GM12878 (cell line): ENCODE measurements around the gene MEN1. TPM values are rescaled to one million over a fixed set of nuclear protein-coding genes. Genes with fewer than 3 reads are reported as not detected.
A peak's percentile ranks its signal among the peaks of the same experiment; 100 is the strongest.

ENCODE experiments used
- BACH1 ChIP-seq: fragments of 450-650 bp; IDR thresholded peaks from 2 replicates; pipeline ENCODE4 v1.6.1; 2017; ENCODE audit warnings: mild to moderate bottlenecking, borderline replicate concordance
- CBFB ChIP-seq: IDR thresholded peaks from 2 replicates; pipeline ENCODE4 v1.6.1; 2016; ENCODE audit warnings: antibody characterized with exemption, low read depth
- EP300 ChIP-seq, 2 experiments: fragments of 150-350 bp in 1 of 2; IDR thresholded peaks; 2 replicates each; pipeline ENCODE4 v1.6.1; 2011 to 2012; ENCODE audit warnings: low read depth in 2 of 2, low read length in 2 of 2, borderline replicate concordance in 1 of 2, improper control_type of control experiment in 1 of 2, inconsistent platforms in 1 of 2; ENCODE audit not compliant: control insufficient read depth in 1 of 2
- JUND ChIP-seq: IDR thresholded peaks from 2 replicates; pipeline ENCODE4 v1.6.1; 2012; ENCODE audit warnings: low read depth, mild to moderate bottlenecking, low read length, improper control_type of control experiment, moderate library complexity
- PRDM15 ChIP-seq: fragments of 450-650 bp; formaldehyde crosslinking; IDR thresholded peaks from 2 replicates; pipeline ENCODE4 v1.4.0; 2020; ENCODE audit warnings: mild to moderate bottlenecking, moderate library complexity
- SRF ChIP-seq, 2 experiments: IDR thresholded peaks; 2 replicates each; pipeline ENCODE4 v1.6.1; 2011; ENCODE audit warnings: low read depth in 2 of 2, low read length in 2 of 2, mild to moderate bottlenecking in 1 of 2, moderate library complexity in 1 of 2
- TCF7 ChIP-seq: IDR thresholded peaks from 2 replicates; pipeline ENCODE4 v1.6.1; 2014; ENCODE audit warnings: antibody characterized with exemption, borderline replicate concordance
- ZBTB40 ChIP-seq: fragments of 450-650 bp; IDR thresholded peaks from 2 replicates; pipeline ENCODE4 v1.6.1; 2016; ENCODE audit warnings: mild to moderate bottlenecking, moderate library complexity, borderline replicate concordance
- ZNF207 ChIP-seq: fragments of 450-650 bp; IDR thresholded peaks from 2 replicates; pipeline ENCODE4 v1.6.1; 2014; ENCODE audit warnings: antibody characterized with exemption, mild to moderate bottlenecking, borderline replicate concordance
- polyA plus RNA-seq, 11 experiments: library from polyadenylated mRNA; depleted of rRNA in 4 of 11; unstranded in 6 of 11; stranded (reverse) in 5 of 11; fragments of >200 nt; fragmentation: Nextera tagmentation in 4 of 11; fragmentation: Illumina TruSeq in 1 of 11; extraction: Ambion mirVana in 4 of 11; extraction: Trizol in 1 of 11; gene quantifications; 1 replicate in 1 of 11; 2 replicates in 10 of 11; pipeline versions ENCODE4 v1.2.1 to v1.2.3, GENCODE V29; 2011 to 2016; ENCODE audit warnings: inconsistent platforms in 2 of 11, missing spikeins in 2 of 11, low read depth in 1 of 11
- total RNA-seq, 4 experiments: library from RNA; depleted of rRNA in 3 of 4; stranded (reverse); fragments of >200 nt in 3 of 4; fragmentation: Illumina TruSeq in 1 of 4; extraction: Trizol in 1 of 4; gene quantifications; 2 replicates each; pipeline versions ENCODE4 v1.2.1 to v1.2.3, GENCODE V29; 2013 to 2021
- TF ChIP-seq, protein P1 (sequence below): fragments of 450-650 bp; IDR thresholded peaks from 2 replicates; pipeline ENCODE4 v1.6.1; 2017; ENCODE audit warnings: borderline replicate concordance

MEN1 gene
- total and polyA plus RNA-seq, 10 of the 15 experiments (the other 5 are each of a cell fraction or from before 2014, with no cell fraction given): 2.5 to 39.7 (median 20.7) TPM

GRCh38 chr11:64778473-64779298 is 31.7 kb downstream of the MEN1 start, which contains the start of gene SF1 (continued):
- TF ChIP-seq CBFB: peak; percentile 78
- peak in 1 of 2 experiments; percentile 38; a peak in 1 of 4 replicates for TF ChIP-seq EP300 (IDR thresholded peaks at IDR 0.05; ENCODE audit: borderline replicate concordance in 1 of 2, control insufficient read depth in 1 of 2, low read depth in 2 of 2, low read length in 2 of 2)
- no peak for TF ChIP-seq PRDM15 (CRISPR knock-in tag)
- TF ChIP-seq TCF7: no peak
- TF ChIP-seq JUND: peak; percentile 42; the same call in 1 of the 2 replicates
- 0 out of 4 replicates have a peak, but pooled peaks have one; percentile 7 to 27 for TF ChIP-seq SRF (IDR thresholded peaks at IDR 0.05; ENCODE audit: low read depth in 2 of 2, low read length in 2 of 2)
- TF ChIP-seq ZNF207: no peak
- no peak for TF ChIP-seq BACH1
- TF ChIP-seq, protein P1, sequence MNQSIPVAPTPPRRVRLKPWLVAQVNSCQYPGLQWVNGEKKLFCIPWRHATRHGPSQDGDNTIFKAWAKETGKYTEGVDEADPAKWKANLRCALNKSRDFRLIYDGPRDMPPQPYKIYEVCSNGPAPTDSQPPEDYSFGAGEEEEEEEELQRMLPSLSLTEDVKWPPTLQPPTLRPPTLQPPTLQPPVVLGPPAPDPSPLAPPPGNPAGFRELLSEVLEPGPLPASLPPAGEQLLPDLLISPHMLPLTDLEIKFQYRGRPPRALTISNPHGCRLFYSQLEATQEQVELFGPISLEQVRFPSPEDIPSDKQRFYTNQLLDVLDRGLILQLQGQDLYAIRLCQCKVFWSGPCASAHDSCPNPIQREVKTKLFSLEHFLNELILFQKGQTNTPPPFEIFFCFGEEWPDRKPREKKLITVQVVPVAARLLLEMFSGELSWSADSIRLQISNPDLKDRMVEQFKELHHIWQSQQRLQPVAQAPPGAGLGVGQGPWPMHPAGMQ: peak; percentile 73
- peak; percentile 74; the same call in 1 of the 2 replicates for TF ChIP-seq ZBTB40
